Measurements from ENCODE around the gene DNAJC30.
A peak's percentile ranks its signal among the peaks of the same experiment; 100 is the strongest.

The DNAJC30 gene

GRCh38 chr7:73708961-73709549, 25.8 kb upstream of the DNAJC30 start:
- DNase-seq (ENCODE audit: low read depth, low spot score): no peak

DNA sequence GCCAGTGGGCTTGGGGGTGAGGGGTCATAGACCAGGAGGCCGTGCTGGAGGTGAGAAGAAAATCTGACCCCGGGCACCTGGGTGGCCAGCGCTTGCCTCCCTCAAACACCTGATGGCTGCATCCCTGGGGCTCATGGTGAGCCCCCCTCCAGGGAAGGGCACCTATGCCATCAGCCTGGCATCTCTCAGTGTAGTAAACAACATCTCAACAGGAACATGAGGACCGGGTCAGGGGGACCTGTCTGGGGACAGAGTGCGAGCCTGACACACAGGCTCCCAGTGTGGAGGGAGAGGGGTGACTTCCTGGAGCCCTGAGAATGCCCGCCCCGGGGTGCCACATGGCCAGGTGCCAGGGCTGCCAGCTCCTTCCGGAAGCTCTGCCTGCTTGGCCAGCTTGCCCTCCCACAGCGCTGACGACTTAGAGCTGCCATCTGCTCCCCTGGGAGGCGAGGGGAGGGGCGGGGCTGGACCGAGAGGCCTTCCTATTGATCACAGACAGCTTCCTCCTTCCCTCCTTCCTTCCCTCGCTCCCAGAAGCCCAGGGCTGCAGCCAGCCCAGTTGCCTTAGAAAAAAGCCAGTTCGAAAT, 23.9 kb upstream of the DNAJC30 start:
- DNase-seq (ENCODE audit: low read depth, low spot score): peak; percentile 70

- peak; percentile 85 for DNase-seq (ENCODE audit: low read depth, low spot score)
These were observed 23.1 kb upstream of the DNAJC30 start for GRCh38 chr7:73706126-73707044.

GRCh38 chr7:73705551-73705920, 22.3 kb upstream of the DNAJC30 start:
- no peak for DNase-seq (ENCODE audit: low read depth, low spot score)

- DNase-seq (ENCODE audit: low read depth, low spot score): peak; percentile 82
These were observed 21.6 kb upstream of the DNAJC30 start for GRCh38 chr7:73704640-73705550.

DNA sequence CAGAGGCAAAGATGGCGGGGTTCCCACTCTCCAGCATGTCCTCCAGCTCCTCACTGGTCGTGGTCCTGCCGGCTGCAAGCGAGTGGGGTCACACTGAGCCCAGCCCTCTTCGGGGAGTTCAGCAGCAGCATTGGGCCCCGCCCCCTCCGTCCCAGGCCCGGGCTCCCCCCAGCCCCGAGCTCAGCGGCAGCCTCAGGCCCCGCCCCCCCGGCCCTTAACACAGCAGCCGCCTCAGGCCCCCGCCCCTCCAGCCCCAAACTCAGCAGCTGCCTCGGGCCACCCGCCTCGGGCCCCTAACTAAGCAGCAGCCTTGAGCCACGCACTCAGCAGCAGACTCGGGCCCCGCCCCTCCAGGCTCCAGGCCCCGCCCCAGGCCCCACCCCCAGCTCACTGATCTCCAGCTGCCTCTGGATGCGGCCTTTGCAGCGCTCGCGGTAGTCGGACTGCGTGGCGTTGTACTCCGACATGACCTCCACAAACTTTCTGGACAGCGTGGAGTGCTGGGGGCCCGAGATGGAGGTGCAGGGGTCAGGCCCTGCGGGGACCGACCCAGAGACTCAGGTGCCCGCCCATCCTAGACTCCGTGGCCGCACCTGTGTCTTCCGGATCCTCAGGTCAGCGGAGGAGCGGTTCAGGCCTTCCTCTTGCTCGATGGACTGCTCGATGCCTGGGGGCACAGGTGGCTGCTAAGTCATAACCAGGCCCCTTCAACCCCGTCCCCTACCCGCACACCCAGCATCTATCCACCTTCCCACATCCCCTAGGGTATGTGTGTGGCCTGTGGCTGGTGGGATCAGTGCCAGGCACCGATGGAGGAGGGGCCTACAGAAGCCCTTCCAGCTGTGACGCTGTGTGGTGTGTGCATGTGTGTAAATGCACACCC, 20.7 kb upstream of the DNAJC30 start:
- peak; percentile 75 for DNase-seq (ENCODE audit: low read depth, low spot score)

DNA sequence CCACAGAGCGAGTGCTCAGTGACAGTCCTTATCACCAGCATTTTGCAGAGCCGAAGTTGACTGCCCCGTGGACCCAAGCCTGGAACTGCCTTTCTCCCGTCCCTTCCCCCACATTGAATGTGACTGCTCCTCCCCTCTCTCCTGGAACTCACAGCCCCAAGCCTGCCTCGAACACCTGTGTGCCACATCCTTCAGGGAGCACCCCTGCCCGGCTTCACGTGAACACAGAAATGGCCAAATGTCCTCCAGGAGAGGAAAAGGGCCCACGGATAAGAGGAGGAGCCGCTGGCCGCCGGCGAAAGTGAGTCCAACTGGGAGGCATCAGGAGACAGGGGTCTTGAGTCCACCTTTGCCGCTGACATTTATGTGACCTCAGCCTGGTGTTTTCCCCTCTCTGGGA, 20.0 kb upstream of the DNAJC30 start:
- DNase-seq (ENCODE audit: low read depth, low spot score): no peak

DNA sequence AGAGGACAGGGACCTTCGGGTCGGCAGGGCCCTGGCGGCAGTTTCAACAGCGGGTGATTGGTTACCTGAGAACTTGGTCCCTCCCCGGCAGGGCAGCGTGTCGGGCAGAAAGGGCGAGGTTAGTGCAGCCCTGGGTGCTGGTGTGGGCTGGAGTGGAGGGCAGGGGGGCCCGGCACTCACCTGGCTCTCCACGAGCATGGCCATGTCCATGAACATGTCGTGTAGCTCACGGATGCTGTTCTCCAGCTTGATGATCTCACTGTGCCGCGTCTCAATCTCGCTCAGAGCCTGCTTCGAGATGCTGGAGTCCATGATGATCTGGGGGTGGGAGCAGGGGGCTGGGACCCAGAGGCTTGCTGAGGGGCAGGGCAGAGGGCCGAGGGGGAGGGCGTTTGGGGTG, 19.4 kb upstream of the DNAJC30 start:
- no peak for DNase-seq (ENCODE audit: low read depth, low spot score)

GRCh38 chr7:73702226-73702625, 19.0 kb upstream of the DNAJC30 start:
- no peak for DNase-seq (ENCODE audit: low read depth, low spot score)

DNA sequence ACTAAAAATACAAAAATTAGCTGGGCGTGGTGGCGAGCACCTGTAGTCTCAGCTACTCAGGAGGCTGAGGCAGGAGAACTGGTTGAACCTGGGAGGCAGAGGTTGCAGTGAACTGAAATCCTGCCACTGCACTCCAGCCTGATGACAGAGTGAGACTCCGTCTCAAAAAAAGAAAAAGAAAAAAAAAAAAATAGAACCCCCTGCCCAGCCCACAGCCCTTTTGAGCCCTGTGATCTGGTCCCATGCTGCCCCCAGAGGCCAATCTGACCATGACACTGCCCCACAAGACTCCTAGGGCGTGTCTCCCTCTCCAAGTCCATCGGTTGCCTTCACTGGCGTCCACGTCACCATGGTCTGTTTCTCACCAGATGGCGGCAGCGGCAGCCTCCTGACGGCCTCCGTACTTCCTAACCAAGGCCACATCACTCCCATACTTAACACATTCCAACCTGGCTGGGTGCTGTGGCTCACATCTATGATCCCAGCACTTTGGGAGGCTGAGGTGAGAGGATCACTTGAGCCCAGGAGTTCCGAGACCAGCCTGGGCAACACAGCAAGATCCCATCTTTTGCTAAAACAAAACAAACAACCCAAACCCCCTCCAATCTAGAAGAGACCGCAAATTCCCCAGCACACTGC, 18.2 kb upstream of the DNAJC30 start:
- DNase-seq (ENCODE audit: low read depth, low spot score): peak; percentile 68

GRCh38 chr7:73700581-73701134, 17.4 kb upstream of the DNAJC30 start:
- DNase-seq (ENCODE audit: low read depth, low spot score): no peak

- DNase-seq (ENCODE audit: low read depth, low spot score): no peak
These were observed 16.8 kb upstream of the DNAJC30 start for GRCh38 chr7:73700069-73700423.

GRCh38 chr7:73699370-73700068, 16.3 kb upstream of the DNAJC30 start:
- no peak for DNase-seq (ENCODE audit: low read depth, low spot score)

DNA sequence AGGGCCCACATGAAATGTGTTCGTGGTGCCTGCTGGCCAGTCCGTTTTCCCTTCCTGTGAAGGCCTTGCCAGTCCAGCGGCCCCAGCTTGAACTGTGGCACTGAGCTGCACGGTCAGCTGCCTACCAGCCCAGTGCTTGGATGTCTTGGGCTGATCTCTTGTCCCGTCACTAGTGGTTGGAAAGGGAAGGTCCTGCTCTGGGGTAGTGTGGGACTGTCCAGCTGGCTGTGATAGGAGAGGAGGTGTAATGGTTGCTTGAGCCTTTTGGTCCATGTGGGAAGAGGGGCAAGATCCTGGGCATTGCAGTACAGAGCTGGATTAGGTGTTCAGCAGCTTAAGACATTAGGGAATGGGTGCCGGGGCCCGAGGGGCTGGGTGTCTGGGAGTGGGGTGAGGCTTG, 15.2 kb upstream of the DNAJC30 start:
- DNase-seq (ENCODE audit: low read depth, low spot score): no peak

DNA sequence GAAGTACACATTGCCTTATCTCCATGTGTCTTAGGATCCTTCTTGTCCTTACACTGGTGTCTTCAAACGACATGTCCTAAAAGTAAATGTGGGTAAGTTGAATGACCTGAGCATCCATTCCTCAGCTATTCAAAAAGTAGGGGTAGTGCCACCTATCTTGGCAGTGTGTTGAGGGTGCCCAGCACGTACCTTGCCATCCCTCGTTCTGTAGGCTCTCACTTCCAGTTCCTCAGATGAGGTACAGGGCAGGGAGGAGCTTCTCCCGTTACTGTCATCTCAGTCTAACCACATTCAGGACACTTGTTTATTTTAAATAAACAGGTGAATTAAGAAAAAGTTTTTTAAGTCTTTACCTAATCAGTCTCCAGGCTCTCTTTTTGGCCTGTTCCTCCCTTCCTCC, 13.1 kb upstream of the DNAJC30 start:
- DNase-seq (ENCODE audit: low read depth, low spot score): no peak

GRCh38 chr7:73690646-73691045, 7.4 kb upstream of the DNAJC30 start:
- no peak for DNase-seq (ENCODE audit: low read depth, low spot score)

GRCh38 chr7:73688288-73688687, 5.0 kb upstream of the DNAJC30 start:
- DNase-seq (ENCODE audit: low read depth, low spot score): no peak

DNA sequence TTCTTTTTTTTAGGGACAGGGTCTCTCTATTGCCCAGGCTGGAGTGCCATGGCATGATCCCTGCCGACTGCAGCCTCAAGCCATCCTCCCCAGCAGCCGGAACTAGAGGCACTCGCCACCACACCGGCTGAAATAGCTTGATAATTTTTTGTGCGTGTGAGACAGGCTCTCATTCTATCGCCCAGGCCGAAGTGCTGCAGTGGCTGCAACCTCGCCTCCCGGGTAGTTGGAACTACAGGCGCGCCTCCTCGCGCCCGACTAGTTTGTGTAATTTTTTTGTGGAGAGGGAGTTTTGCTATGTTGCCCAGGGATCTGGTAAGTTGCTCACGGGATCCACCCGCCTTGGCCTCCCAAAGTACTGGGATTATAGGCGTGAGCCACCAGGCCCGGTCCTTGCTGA, 2.1 kb upstream of the DNAJC30 start:
- no peak for DNase-seq (ENCODE audit: low read depth, low spot score)
